H1 (cell line): Measurements from ENCODE around the gene TENT5A. TPM values are rescaled to one million over a fixed set of nuclear protein-coding genes. Genes with fewer than 3 reads are reported as not detected.

ENCODE experiments used
- CTCF ChIA-PET: fragments of 300-600 bp; sonication (Branson Sonifier 250); formaldehyde crosslinking; loops from one replicate; lab custom pipeline; 2021; ENCODE audit not compliant: partially characterized antibody; lab: Charles Lee
- POLR2A ChIA-PET: fragments of 300-600 bp; sonication (Branson Sonifier 250); formaldehyde crosslinking; loops from one replicate; lab custom pipeline; 2021; ENCODE audit warnings: inconsistent platforms; ENCODE audit not compliant: partially characterized antibody; lab: Charles Lee
- DNase-seq, 2 experiments: peaks; one replicate each; pipeline versions ENCODE4 v3.0.0 to v3.0.0-alpha.2; 2010 to 2022; ENCODE audit warnings: low spot score in 2 of 2, low read depth in 1 of 2, mixed read lengths in 1 of 2
- FAIRE-seq: peaks from 2 replicates; lab custom pipeline; 2011; peaks lifted over from hg19 to GRCh38; lab: Jason Lieb, UNC
- H2AFZ ChIP-seq: 2 replicates; pipeline ENCODE4 v1.8.1; 2012; ENCODE audit warnings: low read length, inconsistent platforms
- H2AK5ac ChIP-seq: 2 replicates; pipeline ENCODE4 v1.6.1; 2013; ENCODE audit warnings: low read depth, low read length
- H2BK120ac ChIP-seq: replicated peaks from 2 replicates; pipeline ENCODE3; 2013; ENCODE audit warnings: low read depth, low read length, inconsistent platforms
- H2BK12ac ChIP-seq: 2 replicates; pipeline ENCODE4 v1.6.1; 2013; ENCODE audit warnings: low read depth, low read length
- H2BK15ac ChIP-seq: 2 replicates; pipeline ENCODE4 v1.6.1; 2013; ENCODE audit warnings: low read length
- H2BK20ac ChIP-seq: 2 replicates; pipeline ENCODE4 v1.6.1; 2013; ENCODE audit warnings: low read length
- H2BK5ac ChIP-seq: 2 replicates; pipeline ENCODE4 v1.6.1; 2013; ENCODE audit warnings: low read depth, low read length
- H3K14ac ChIP-seq: 2 replicates; pipeline ENCODE4 v1.6.1; 2013; ENCODE audit warnings: inconsistent platforms; ENCODE audit not compliant: insufficient read length
- H3K18ac ChIP-seq: 2 replicates; pipeline ENCODE4 v1.6.1; 2013; ENCODE audit warnings: low read length; ENCODE audit errors: extremely low read depth
- H3K23ac ChIP-seq: 2 replicates; pipeline ENCODE4 v1.6.1; 2013; ENCODE audit warnings: inconsistent platforms; ENCODE audit not compliant: insufficient read length
- H3K23me2 ChIP-seq: 2 replicates; pipeline ENCODE4 v1.6.1; 2013; ENCODE audit warnings: low read depth, low read length
- H3K27ac ChIP-seq: 2 replicates; pipeline ENCODE4 v1.6.1; 2011; ENCODE audit warnings: low read depth, low read length, inconsistent platforms
- H3K27me3 ChIP-seq, 4 experiments: replicated peaks in 1 of 4; 1 replicate in 1 of 4; 2 replicates in 3 of 4; pipeline versions ENCODE4 v1.6.1 to v1.8.1; 2011 to 2013; ENCODE audit warnings: low read length in 3 of 4, mild to moderate bottlenecking in 3 of 4, inconsistent platforms in 2 of 4, mixed read lengths in 2 of 4, moderate library complexity in 1 of 4; ENCODE audit not compliant: control insufficient read depth in 3 of 4, insufficient read depth in 3 of 4; ENCODE audit errors: extremely low read depth in 1 of 4
- H3K36me3 ChIP-seq, 4 experiments: 2 replicates each; pipeline versions ENCODE4 v1.6.1 to v1.8.1; 2011 to 2013; ENCODE audit warnings: mild to moderate bottlenecking in 4 of 4, low read length in 3 of 4, moderate library complexity in 2 of 4, control low read depth in 1 of 4, inconsistent platforms in 1 of 4; ENCODE audit not compliant: insufficient read depth in 4 of 4, control insufficient read depth in 2 of 4
- H3K4ac ChIP-seq: replicated peaks from 2 replicates; pipeline ENCODE3; 2013; ENCODE audit warnings: low read length, low read depth, mixed read lengths, inconsistent platforms; ENCODE audit not compliant: insufficient read length
- H3K4me1 ChIP-seq, 4 experiments: replicated peaks in 1 of 4; 1 replicate in 1 of 4; 2 replicates in 3 of 4; pipeline versions ENCODE4 v1.6.1 to v1.8.1; 2011 to 2013; ENCODE audit warnings: low read length in 3 of 4, inconsistent platforms in 2 of 4, mixed read lengths in 1 of 4; ENCODE audit not compliant: insufficient read depth in 4 of 4, control insufficient read depth in 3 of 4
- H3K4me2 ChIP-seq, 2 experiments: 2 replicates each; pipeline versions ENCODE4 v1.6.1 to v1.8.1; 2011 to 2013; ENCODE audit warnings: low read depth in 2 of 2, low read length in 2 of 2, control low read depth in 1 of 2, inconsistent platforms in 1 of 2, mild to moderate bottlenecking in 1 of 2; ENCODE audit not compliant: insufficient read depth in 1 of 2
- H3K4me3 ChIP-seq, 4 experiments: fragments of 200-600, 300-600 bp in 1 of 4; sonication (generic), shearing (Covaris generic), sonication (Bioruptor Twin) in 1 of 4; 2 replicates each; pipeline versions ENCODE4 v1.5.1 to v1.8.1; 2011 to 2016; ENCODE audit warnings: low read length in 4 of 4, low read depth in 3 of 4, control low read depth in 2 of 4, inconsistent platforms in 2 of 4, mild to moderate bottlenecking in 2 of 4, mixed read lengths in 1 of 4, moderate library complexity in 1 of 4; ENCODE audit not compliant: insufficient read depth in 2 of 4; ENCODE audit errors: extremely low read depth in 1 of 4
- H3K56ac ChIP-seq: replicated peaks from 2 replicates; pipeline ENCODE3; 2013; ENCODE audit warnings: low read depth, mild to moderate bottlenecking, mixed read lengths, low read length, inconsistent platforms; ENCODE audit not compliant: insufficient read length
- H3K79me1 ChIP-seq: 2 replicates; pipeline ENCODE4 v1.6.1; 2013; ENCODE audit warnings: low read depth, low read length, control low read depth
- H3K79me2 ChIP-seq, 2 experiments: 2 replicates each; pipeline versions ENCODE4 v1.6.1 to v1.8.1; 2012 to 2013; ENCODE audit warnings: low read length in 2 of 2, mild to moderate bottlenecking in 2 of 2, inconsistent platforms in 1 of 2; ENCODE audit not compliant: insufficient read depth in 2 of 2, control insufficient read depth in 1 of 2
- H3K9ac ChIP-seq, 4 experiments: replicated peaks in 1 of 4; 1 replicate in 1 of 4; 2 replicates in 3 of 4; pipeline versions ENCODE4 v1.6.1 to v1.8.1; 2011 to 2013; ENCODE audit warnings: low read depth in 3 of 4, low read length in 3 of 4, control low read depth in 2 of 4, mild to moderate bottlenecking in 2 of 4, moderate library complexity in 2 of 4, inconsistent platforms in 1 of 4; ENCODE audit errors: extremely low read depth in 1 of 4
- H3K9me3 ChIP-seq, 2 experiments: 2 replicates each; pipeline versions ENCODE4 v1.6.1 to v1.8.1; 2012 to 2013; ENCODE audit warnings: mild to moderate bottlenecking in 2 of 2, moderate library complexity in 2 of 2, control low read depth in 1 of 2, inconsistent platforms in 1 of 2, low read depth in 1 of 2, low read length in 1 of 2, mixed read lengths in 1 of 2; ENCODE audit not compliant: insufficient read depth in 2 of 2
- H4K20me1 ChIP-seq, 2 experiments: replicated peaks in 1 of 2; 2 replicates each; pipeline versions ENCODE3 to v1.8.1; 2011 to 2013; ENCODE audit warnings: inconsistent platforms in 2 of 2, low read length in 2 of 2, mild to moderate bottlenecking in 1 of 2; ENCODE audit not compliant: insufficient read depth in 2 of 2, control insufficient read depth in 1 of 2
- H4K5ac ChIP-seq: 2 replicates; pipeline ENCODE4 v1.6.1; 2013; ENCODE audit warnings: low read length, low read depth, mixed read lengths, inconsistent platforms; ENCODE audit not compliant: insufficient read length
- H4K8ac ChIP-seq: 2 replicates; pipeline ENCODE4 v1.8.0; 2013; ENCODE audit warnings: mild to moderate bottlenecking, moderate library complexity, low read length, inconsistent platforms; ENCODE audit not compliant: insufficient read depth; ENCODE audit errors: extremely low read depth
- H4K91ac ChIP-seq: replicated peaks from 2 replicates; pipeline ENCODE3; 2013; ENCODE audit warnings: low read length, mixed read lengths, inconsistent platforms; ENCODE audit not compliant: insufficient read length
- CBX8 ChIP-seq: fragments of 300-800, 300-1000 bp; sonication (generic); IDR thresholded peaks from 2 replicates; pipeline ENCODE4 v1.7.1; 2016; ENCODE audit warnings: low read depth, low read length, borderline replicate concordance
- MAFK ChIP-seq: IDR thresholded peaks from 2 replicates; pipeline ENCODE4 v1.6.1; 2012; ENCODE audit warnings: low read depth, mild to moderate bottlenecking, improper control_type of control experiment, low read length
- RBBP5 ChIP-seq: IDR thresholded peaks from 2 replicates; pipeline ENCODE4 v1.7.1; 2012; ENCODE audit warnings: low read depth, mild to moderate bottlenecking, inconsistent platforms, low read length, moderate library complexity, borderline replicate concordance
- TAF1 ChIP-seq: IDR thresholded peaks from 2 replicates; pipeline ENCODE4 v1.6.1; 2011; ENCODE audit warnings: mild to moderate bottlenecking, low read depth, low read length
- WGBS, 2 experiments: shearing (Covaris generic) in 1 of 2; methylation state at CpG; one replicate each; pipeline versions ENCODE4 v1.1.6 to v1.1.7; 2013 to 2015; ENCODE audit warnings: low lambda C conversion rate in 2 of 2, mixed read lengths in 2 of 2, inconsistent platforms in 1 of 2, low coverage in 1 of 2, missing lambda C conversion rate in 1 of 2; ENCODE audit not compliant: insufficient replicate concordance in 2 of 2, insufficient coverage in 1 of 2, insufficient read length in 1 of 2; ENCODE audit errors: extremely low coverage in 1 of 2, missing lambda C conversion rate in 1 of 2; 5-methylcytosine and 5-hydroxymethylcytosine counted together
- polyA plus RNA-seq, 7 experiments: library from polyadenylated mRNA; depleted of rRNA in 3 of 7; stranded (reverse) in 5 of 7; unstranded in 2 of 7; fragments of >200 nt in 5 of 7; fragments of 200-250 nt in 2 of 7; gene quantifications; 1 replicate in 5 of 7; 2 replicates in 1 of 7; 4 replicates in 1 of 7; pipeline versions ENCODE4 v1.2.1 to v1.2.3, GENCODE V29; 2011 to 2013; ENCODE audit warnings: missing spikeins in 2 of 7, mixed read lengths in 2 of 7
- total RNA-seq: library from RNA; stranded (reverse); fragmentation: NEBNext Ultra II Directional; extraction: Animal tissue kit (Norgen Biotek cat#: 25700); gene quantifications from 2 replicates; pipeline ENCODE4 v1.2.1, GENCODE V29; 2021

The TENT5A gene
- total and polyA plus RNA-seq, 2 of the 8 experiments (the other 6 are each of a cell fraction or from before 2014, with no cell fraction given): 0.91 to 2.9 TPM

- no peak overlapping the region for H2BK20ac ChIP-seq
- no peak overlapping the region for H2AFZ ChIP-seq
- no peak overlapping the region for H2BK12ac ChIP-seq
- H3K79me2 ChIP-seq: no peaks in the 10 kb centered on the region
- H2BK15ac ChIP-seq: no peak overlapping the region
- H2BK5ac ChIP-seq: no peak overlapping the region
- H2BK120ac ChIP-seq: no peak overlapping the region
- H3K36me3 ChIP-seq: no peaks in the 10 kb centered on the region
- no peak overlapping the region for H3K4me2 ChIP-seq
- DNase-seq (no peak), FAIRE-seq (no peak)
- H3K56ac ChIP-seq: no peak overlapping the region
- no peak overlapping the region for H3K4ac ChIP-seq
- H4K20me1 ChIP-seq: no peaks in the 10 kb centered on the region
- WGBS, 2 experiments: 85% methylated on average over 1 of the region's 1 CpG; no CpG with 5 or more reads in 1 of the 2 experiments
- H4K5ac ChIP-seq: no peak overlapping the region
- no peak overlapping the region for H3K14ac ChIP-seq
- H3K4me1 ChIP-seq: peaks cover 0 to 7% (median 1%) of the 10 kb centered on the region in 4 experiments; a peak in 2 of 7 replicates
- no peak overlapping the region for H3K23ac ChIP-seq
- no peaks in the 10 kb centered on the region for H3K23me2 ChIP-seq
- H4K8ac ChIP-seq: no peak overlapping the region
- H3K9me3 ChIP-seq: no peaks in the 10 kb centered on the region
- POLR2A ChIA-PET: no interaction called here
- no peak overlapping the region for H3K9ac ChIP-seq
- H3K27me3 ChIP-seq: no peaks in the 10 kb centered on the region
- no peak overlapping the region for H4K91ac ChIP-seq
- no peak overlapping the region for H3K18ac ChIP-seq
- CTCF ChIA-PET: interaction anchor here (1.1 kb wide), 1 partner anchor 9 kb away, joined by 3 read pairs; no protein-coding TSS in a partner anchor
- H3K27ac ChIP-seq: no peak overlapping the region
- no peaks in the 10 kb centered on the region for H3K79me1 ChIP-seq
- no peak overlapping the region for H2AK5ac ChIP-seq
- no peak overlapping the region for H3K4me3 ChIP-seq
- TF ChIP-seq RBBP5 (no peak), MAFK (no peak), CBX8 (no peak), TAF1 (no peak)
These were observed 52.1 kb downstream of the TENT5A start for GRCh38 chr6:81700414-81700813.
